Panc1 (cell line): Measurements from ENCODE around the gene UBE2J2.

ENCODE experiments used
- SIN3A ChIP-seq: IDR thresholded peaks from 2 replicates; pipeline ENCODE4 v1.6.1; 2012; ENCODE audit warnings: low read depth, mild to moderate bottlenecking, low read length, moderate library complexity, borderline replicate concordance; ENCODE audit not compliant: insufficient read depth
- TF ChIP-seq, protein P1 (sequence below): fragments of 450-650 bp; IDR thresholded peaks from 2 replicates; pipeline ENCODE4 v1.5.1; 2017; ENCODE audit warnings: mild to moderate bottlenecking

DNA sequence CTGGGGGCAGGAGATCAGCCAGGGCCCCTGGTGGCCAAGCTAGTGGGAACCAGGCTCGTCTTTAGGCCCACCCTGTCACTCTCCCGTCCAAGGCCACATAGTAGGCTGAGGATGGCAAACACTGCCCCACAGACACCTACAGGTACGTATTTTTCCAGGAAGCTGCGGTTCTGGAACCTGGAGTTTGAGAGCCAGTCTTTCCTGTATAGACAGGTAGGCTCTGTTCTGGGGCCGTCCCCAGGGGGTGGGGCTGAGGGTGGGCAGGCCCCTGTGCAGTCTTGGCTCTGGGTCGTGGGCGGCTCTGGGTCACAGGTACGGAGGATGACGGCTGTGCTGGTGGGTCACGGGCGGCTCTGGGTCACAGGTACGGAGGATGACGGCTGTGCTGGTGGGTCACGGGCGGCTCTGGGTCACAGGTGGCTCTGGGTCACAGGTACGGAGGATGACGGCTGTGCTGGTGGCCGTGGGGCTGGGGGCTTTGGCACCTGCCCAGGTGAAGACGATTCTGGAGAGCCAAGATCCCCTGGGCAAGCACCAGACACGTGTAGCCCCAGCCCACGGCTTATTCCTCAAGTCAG, 36.9 kb upstream of the UBE2J2 start:
- TF ChIP-seq, protein P1, sequence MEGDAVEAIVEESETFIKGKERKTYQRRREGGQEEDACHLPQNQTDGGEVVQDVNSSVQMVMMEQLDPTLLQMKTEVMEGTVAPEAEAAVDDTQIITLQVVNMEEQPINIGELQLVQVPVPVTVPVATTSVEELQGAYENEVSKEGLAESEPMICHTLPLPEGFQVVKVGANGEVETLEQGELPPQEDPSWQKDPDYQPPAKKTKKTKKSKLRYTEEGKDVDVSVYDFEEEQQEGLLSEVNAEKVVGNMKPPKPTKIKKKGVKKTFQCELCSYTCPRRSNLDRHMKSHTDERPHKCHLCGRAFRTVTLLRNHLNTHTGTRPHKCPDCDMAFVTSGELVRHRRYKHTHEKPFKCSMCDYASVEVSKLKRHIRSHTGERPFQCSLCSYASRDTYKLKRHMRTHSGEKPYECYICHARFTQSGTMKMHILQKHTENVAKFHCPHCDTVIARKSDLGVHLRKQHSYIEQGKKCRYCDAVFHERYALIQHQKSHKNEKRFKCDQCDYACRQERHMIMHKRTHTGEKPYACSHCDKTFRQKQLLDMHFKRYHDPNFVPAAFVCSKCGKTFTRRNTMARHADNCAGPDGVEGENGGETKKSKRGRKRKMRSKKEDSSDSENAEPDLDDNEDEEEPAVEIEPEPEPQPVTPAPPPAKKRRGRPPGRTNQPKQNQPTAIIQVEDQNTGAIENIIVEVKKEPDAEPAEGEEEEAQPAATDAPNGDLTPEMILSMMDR = no peak
- no peak for TF ChIP-seq SIN3A
